ENCODE data around the gene ZNF74. TPM values are rescaled to one million over a fixed set of nuclear protein-coding genes. Genes with fewer than 3 reads are reported as not detected.

Gene ZNF74
- total and polyA plus RNA-seq, 10 of the 15 experiments (the other 5 are each of a cell fraction or from before 2014, with no cell fraction given), result 0.37 to 9.3 (median 5.1) TPM

GRCh38 chr22:20395181-20395906 is 1.4 kb downstream of the ZNF74 start:
- ChIA-PET SMC1A (ENCODE audit: uncharacterized antibody, unreplicated experiment) (interaction anchor here (1.6 kb wide), 1 partner anchor 11 kb away, joined by 4 read pairs; no protein-coding TSS in a partner anchor), POLR2A (no interaction called here), CTCF (interaction anchor here (1.7 kb wide), 1 partner anchor 23 kb away, joined by 7 read pairs; no protein-coding TSS in a partner anchor), RAD21 (ENCODE audit: unreplicated experiment) (no interaction called here)
- WGBS (ENCODE audit: insufficient coverage, insufficient replicate concordance, low lambda C conversion rate, missing lambda C conversion rate), result 83% methylated on average over 20 of the region's 20 CpGs
- Histone ChIP-seq H2AFZ (ENCODE audit: control insufficient read depth, low read depth, low read length) (no peak overlapping the region), H4K20me1 (ENCODE audit: control insufficient read depth, insufficient read depth) (no peaks in the 10 kb centered on the region), H3K79me2 (ENCODE audit: control insufficient read depth, insufficient read depth, low read length) (no peaks in the 10 kb centered on the region), H3K9me3 (replicated peaks; ENCODE audit: control insufficient read depth, insufficient read depth, low read length) (no peaks in the 10 kb centered on the region), H3K27me3 (replicated peaks in 1 of 2; ENCODE audit: control insufficient read depth in 2 of 2, insufficient read depth in 2 of 2, low read length in 1 of 2) (no peaks in the 10 kb centered on the region), H3K4me1 (ENCODE audit: control insufficient read depth, insufficient read depth, low read length) (peaks cover 8% of the 10 kb centered on the region), H3K27ac (ENCODE audit: control insufficient read depth, insufficient read depth) (no peak overlapping the region), H3K4me2 (ENCODE audit: control insufficient read depth, insufficient read depth) (peak overlapping the region; percentile 99), H3K9ac (ENCODE audit: control insufficient read depth, insufficient read depth, low read length) (no peak overlapping the region), H3K4me3 (no peak overlapping the region; the same call in 1 of the 2 replicates), H3K36me3 (ENCODE audit: control insufficient read depth in 2 of 2, insufficient read depth in 2 of 2, low read length in 1 of 2) (no peaks in the 10 kb centered on the region)
- intact Hi-C loops (cut with micrococcal nuclease; ENCODE audit: unreplicated experiment), result no loop called here
- no TSS peak for BruUV-seq (replicated peaks)
- DNase-seq (ENCODE audit: low read depth, low spot score) (no peak), ATAC-seq (no peak), FAIRE-seq (no peak)
- TF ChIP-seq KDM1A (IDR thresholded peaks at IDR 0.05; ENCODE audit: borderline replicate concordance) (no peak), SMARCA5 (IDR thresholded peaks at IDR 0.05) (no peak), LARP7 (IDR thresholded peaks at IDR 0.05) (no peak), KAT2A (conservative IDR thresholded peaks at IDR 0.05; ENCODE audit: control insufficient read depth, low read depth, low read length) (no peak), REST (IDR thresholded peaks at IDR 0.05; ENCODE audit: low read depth, low read length) (no peak), ZNF207 (IDR thresholded peaks at IDR 0.05; ENCODE audit: borderline replicate concordance) (no peak), HSF1 (IDR thresholded peaks at IDR 0.05; ENCODE audit: low read depth, low read length) (no peak), NKRF (conservative IDR thresholded peaks at IDR 0.05) (no peak), CBX3 (IDR thresholded peaks at IDR 0.05; ENCODE audit: borderline replicate concordance, low read depth) (no peak), RCOR1 (conservative IDR thresholded peaks at IDR 0.05; ENCODE audit: low read depth, low read length) (no peak)
- in situ Hi-C loops (cut with MboI), result no loop called here
